Measurements from ENCODE around the gene CYP2E1.
A peak's percentile ranks its signal among the peaks of the same experiment; 100 is the strongest.
"Not testable (repeated sequence)": the region's sequence is repeated elsewhere in the genome, so short reads cannot be mapped to it uniquely, and the experiment has no call there.

The CYP2E1 gene

GRCh38 chr10:133511907-133512528 is 15.1 kb upstream of the CYP2E1 start:
- no peak for DNase-seq
- Histone ChIP-seq H3K4me3 (ENCODE audit: low read depth, low read length) (no peak overlapping the region), H3K27ac (no peak overlapping the region), H3K36me3 (no peaks in the 10 kb centered on the region), H3K27me3 (ENCODE audit: insufficient read depth, low read depth, severe bottlenecking) (no peaks in the 10 kb centered on the region), H3K9me3 (ENCODE audit: severe bottlenecking) (peaks cover 4% of the 10 kb centered on the region)
- no peak for TF ChIP-seq CTCF (IDR thresholded peaks at IDR 0.05; ENCODE audit: low read depth, low read length)

- H3K27ac ChIP-seq: no peak overlapping the region
- no peaks in the 10 kb centered on the region for H3K9me3 ChIP-seq (ENCODE audit: severe bottlenecking)
- H3K27me3 ChIP-seq (ENCODE audit: insufficient read depth, low read depth, severe bottlenecking): no peaks in the 10 kb centered on the region
- no peaks in the 10 kb centered on the region for H3K36me3 ChIP-seq
- H3K4me3 ChIP-seq (ENCODE audit: low read depth, low read length): no peak overlapping the region
- no peak for DNase-seq
- no peak for TF ChIP-seq CTCF (IDR thresholded peaks at IDR 0.05; ENCODE audit: low read depth, low read length)
Measured at GRCh38 chr10:133515471-133515870, 11.7 kb upstream of the CYP2E1 start.

- DNase-seq: no peak
- H3K9me3 ChIP-seq (ENCODE audit: severe bottlenecking): no peaks in the 10 kb centered on the region
- H3K36me3 ChIP-seq: no peaks in the 10 kb centered on the region
- no peak overlapping the region for H3K27ac ChIP-seq
- H3K27me3 ChIP-seq (ENCODE audit: insufficient read depth, low read depth, severe bottlenecking): no peaks in the 10 kb centered on the region
- no peak for TF ChIP-seq CTCF (IDR thresholded peaks at IDR 0.05; ENCODE audit: low read depth, low read length)
- H3K4me3 ChIP-seq (ENCODE audit: low read depth, low read length): no peak overlapping the region
Measured at GRCh38 chr10:133516057-133516456, 11.1 kb upstream of the CYP2E1 start.

GRCh38 chr10:133518517-133518916 is 8.6 kb upstream of the CYP2E1 start:
- H3K4me3 ChIP-seq (ENCODE audit: low read depth, low read length); DNase-seq: not testable (repeated sequence)

GRCh38 chr10:133520193-133520738 is 6.9 kb upstream of the CYP2E1 start:
- peaks cover 7% of the 10 kb centered on the region for H3K9me3 ChIP-seq (ENCODE audit: severe bottlenecking)
- peak overlapping the region; percentile 32 for H3K4me3 ChIP-seq (ENCODE audit: low read depth, low read length)
- peak; percentile 79 for DNase-seq
- H3K27me3 ChIP-seq (ENCODE audit: insufficient read depth, low read depth, severe bottlenecking): no peaks in the 10 kb centered on the region
- H3K36me3 ChIP-seq: no peaks in the 10 kb centered on the region
- peak overlapping the region; percentile 24; the same call in 1 of the 2 replicates for H3K27ac ChIP-seq
- TF ChIP-seq CTCF (IDR thresholded peaks at IDR 0.05; ENCODE audit: low read depth, low read length): peak; percentile 70

More at GRCh38 chr10:133518517-133518916, 8.6 kb upstream of the CYP2E1 start:
- H3K27me3 ChIP-seq (ENCODE audit: insufficient read depth, low read depth, severe bottlenecking); H3K9me3 ChIP-seq (ENCODE audit: severe bottlenecking); H3K27ac ChIP-seq; H3K36me3 ChIP-seq: not testable (repeated sequence)

- Histone ChIP-seq H3K27ac (no peak overlapping the region), H3K36me3 (no peaks in the 10 kb centered on the region), H3K27me3 (ENCODE audit: insufficient read depth, low read depth, severe bottlenecking) (no peaks in the 10 kb centered on the region), H3K9me3 (ENCODE audit: severe bottlenecking) (peaks cover 14% of the 10 kb centered on the region), H3K4me3 (ENCODE audit: low read depth, low read length) (no peak overlapping the region)
- no peak for DNase-seq
- TF ChIP-seq CTCF (IDR thresholded peaks at IDR 0.05; ENCODE audit: low read depth, low read length): no peak
Measured at GRCh38 chr10:133523631-133524203, 3.4 kb upstream of the CYP2E1 start.

All from WERI-Rb-1 (cell line).